GM19463 (cell line): ENCODE results near the gene CD44.
"Not testable (repeated sequence)": the region's sequence is repeated elsewhere in the genome, so short reads cannot be mapped to it uniquely, and the experiment has no call there.

Source experiments
- ATAC-seq: cut with Tn5 transposase; IDR thresholded peaks from one replicate; pipeline ENCODE4 v1.9.1; 2021; ENCODE audit warnings: mild to moderate bottlenecking, moderate library complexity; ENCODE audit not compliant: unreplicated experiment

Gene CD44

DNA sequence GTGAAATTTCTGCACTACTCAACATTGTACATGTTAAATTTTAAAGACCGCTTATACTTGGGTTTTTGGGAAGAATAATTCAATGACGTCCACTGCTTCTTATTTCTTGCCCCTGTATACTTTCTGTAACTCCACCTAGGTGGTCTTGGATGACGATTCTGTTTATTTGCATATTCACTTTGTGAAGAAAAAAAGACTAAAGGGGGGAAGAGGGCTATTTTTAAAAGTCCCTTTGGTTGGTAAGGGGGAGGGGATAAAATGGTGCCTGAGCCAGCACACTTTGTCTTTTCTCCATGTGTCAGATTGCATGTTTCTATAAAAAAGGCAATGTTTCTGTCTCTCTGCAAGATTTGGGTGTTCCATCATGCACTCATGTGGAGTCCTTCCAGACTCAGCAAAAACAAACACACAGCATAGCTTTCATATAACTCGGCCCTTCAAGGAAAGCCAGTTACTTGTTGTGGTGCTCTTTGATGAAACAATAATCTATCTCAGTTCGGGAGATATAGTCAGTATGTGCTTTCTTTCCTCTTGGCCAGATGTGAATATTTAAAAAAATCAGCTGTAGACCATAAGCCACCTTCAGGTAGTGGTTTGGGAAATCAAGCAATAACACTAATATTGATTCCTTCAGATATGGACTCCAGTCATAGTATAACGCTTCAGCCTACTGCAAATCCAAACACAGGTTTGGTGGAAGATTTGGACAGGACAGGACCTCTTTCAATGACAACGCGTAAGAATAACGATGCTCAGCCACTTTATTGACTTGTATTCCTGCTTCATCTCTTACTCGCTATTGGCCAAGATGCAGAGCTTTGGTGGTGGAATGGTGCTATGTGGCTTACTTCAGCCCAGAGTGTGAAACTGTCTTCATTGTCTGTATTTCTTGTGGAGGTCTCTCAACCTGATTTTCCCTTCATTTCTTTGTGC, 68.8 kb downstream of the CD44 start:
- ATAC-seq = no peak

DNA sequence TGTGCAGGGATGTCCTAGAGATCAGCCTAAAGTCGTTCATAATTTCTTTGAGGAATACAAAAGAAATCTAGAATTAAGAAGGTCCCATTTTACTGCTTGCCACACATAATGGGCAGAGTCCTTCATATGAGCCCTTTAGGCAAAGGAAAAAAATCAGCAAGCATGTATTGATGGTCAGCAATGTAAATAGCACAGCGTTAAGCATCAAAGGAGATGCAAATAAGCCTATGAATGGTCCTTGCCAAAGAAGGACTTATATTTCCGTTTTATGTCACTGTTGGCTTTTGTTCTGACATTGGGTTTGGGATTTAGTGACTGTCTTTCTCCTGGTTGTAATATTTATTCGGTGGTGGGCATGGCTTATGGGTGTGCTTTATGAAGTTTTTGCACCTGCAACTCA, 69.8 kb downstream of the CD44 start:
- ATAC-seq = no peak

DNA sequence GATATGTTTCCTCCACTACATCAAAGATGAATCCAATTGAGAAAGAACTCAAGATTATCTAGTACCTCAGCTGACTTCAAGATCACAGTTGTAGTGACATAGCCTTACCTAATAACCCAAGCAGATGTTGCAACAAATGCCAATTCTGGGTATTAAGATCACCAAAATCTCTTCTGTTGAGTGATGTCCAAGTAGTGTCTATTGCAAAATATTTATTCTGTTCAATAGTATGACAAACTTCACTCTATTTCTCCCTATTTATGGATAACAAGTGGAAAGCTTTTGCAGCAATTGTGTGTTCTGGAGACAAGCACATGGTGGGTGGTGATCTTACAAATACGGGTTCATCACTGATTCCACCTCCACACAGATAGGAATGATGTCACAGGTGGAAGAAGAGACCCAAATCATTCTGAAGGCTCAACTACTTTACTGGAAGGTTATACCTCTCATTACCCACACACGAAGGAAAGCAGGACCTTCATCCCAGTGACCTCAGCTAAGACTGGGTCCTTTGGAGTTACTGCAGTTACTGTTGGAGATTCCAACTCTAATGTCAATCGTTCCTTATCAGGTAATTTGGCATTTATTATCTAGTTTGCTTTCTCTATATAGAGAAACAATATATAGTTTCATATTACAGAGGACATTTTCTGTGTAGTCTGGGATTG, 72.0 kb downstream of the CD44 start:
- no peak for ATAC-seq

- ATAC-seq = no peak
Measured at GRCh38 chr11:35211952-35212351, 73.0 kb downstream of the CD44 start.

DNA sequence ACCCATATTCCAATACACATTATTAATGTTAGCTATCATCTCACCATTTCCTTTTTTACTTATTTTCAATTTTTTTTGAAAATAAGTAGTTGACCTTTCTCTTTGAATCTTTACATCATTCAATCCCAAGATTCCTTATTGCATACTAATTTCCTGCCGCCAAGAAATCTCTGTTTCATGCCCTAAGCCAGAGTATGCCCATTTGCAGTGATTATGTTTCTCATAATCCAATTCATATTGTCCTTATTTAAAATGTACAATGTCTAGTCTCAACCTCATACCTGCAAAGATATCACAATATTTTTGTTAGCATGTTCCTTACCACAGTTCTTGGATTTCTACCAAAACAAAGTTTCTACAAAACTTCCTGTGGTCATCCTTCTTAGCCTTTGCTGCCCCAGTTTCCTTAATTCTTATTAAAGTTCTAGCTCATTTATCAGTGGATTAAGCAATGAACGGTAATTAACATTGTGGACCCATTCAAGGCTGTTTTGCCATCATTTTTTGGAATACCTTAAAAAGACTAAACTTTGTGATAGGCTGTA, 75.3 kb downstream of the CD44 start:
- no peak for ATAC-seq

DNA sequence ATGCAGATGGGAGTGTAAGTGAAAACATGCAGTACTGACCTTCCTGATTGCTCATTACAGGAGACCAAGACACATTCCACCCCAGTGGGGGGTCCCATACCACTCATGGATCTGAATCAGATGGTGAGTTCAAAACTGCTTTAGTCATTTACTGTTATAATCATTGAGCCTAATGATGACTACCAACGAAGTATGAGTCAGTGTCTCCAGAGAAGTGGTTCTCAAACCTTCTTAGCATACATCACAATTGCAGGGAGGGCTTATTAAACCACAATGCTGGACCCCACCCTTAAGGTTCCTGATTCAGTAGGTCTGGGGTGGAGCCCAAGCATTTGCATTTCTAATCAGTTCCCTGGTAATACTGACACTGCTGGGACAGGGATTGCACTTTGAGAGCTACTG, 75.8 kb downstream of the CD44 start:
- no peak for ATAC-seq

- ATAC-seq = no peak
Measured at GRCh38 chr11:35215945-35216344, 77.0 kb downstream of the CD44 start.

- no peak for ATAC-seq
Measured at GRCh38 chr11:35216962-35217678, 78.1 kb downstream of the CD44 start.

GRCh38 chr11:35218956-35219355, 80.0 kb downstream of the CD44 start:
- ATAC-seq = no peak

DNA sequence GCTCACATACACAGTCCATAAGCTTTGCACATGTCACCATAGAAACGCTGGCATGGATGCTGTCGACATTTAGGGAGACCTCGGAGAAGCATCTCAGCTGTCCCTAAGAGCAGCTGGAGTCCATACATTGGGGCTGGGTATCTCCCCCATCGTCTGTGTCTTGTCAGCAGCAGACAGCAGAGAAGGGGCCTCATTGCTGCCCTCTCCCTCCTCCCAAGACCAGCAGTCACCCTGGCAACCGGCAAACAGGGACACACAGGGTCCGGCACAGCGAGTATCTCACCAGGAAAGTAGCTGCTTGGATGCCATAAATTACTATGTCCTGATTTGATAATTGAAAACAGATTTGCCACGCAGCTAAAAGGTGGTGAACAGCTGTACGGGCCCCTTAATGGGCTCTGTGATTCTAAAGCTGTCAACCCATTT, 84.4 kb downstream of the CD44 start:
- ATAC-seq = no peak

- no peak for ATAC-seq
Measured at GRCh38 chr11:35223991-35224390, 85.0 kb downstream of the CD44 start.

- no peak for ATAC-seq
Measured at GRCh38 chr11:35225946-35226520, 87.1 kb downstream of the CD44 start.

- not testable (repeated sequence) for ATAC-seq
Measured at GRCh38 chr11:35226756-35227155, 87.8 kb downstream of the CD44 start.

- no peak for ATAC-seq
Measured at GRCh38 chr11:35227576-35228327, 88.8 kb downstream of the CD44 start.

GRCh38 chr11:35228328-35228725, 89.4 kb downstream of the CD44 start:
- no peak for ATAC-seq

GRCh38 chr11:35230388-35230787, 91.4 kb downstream of the CD44 start:
- ATAC-seq = no peak

- ATAC-seq = no peak
Measured at GRCh38 chr11:35231076-35231860, 92.3 kb downstream of the CD44 start.

DNA sequence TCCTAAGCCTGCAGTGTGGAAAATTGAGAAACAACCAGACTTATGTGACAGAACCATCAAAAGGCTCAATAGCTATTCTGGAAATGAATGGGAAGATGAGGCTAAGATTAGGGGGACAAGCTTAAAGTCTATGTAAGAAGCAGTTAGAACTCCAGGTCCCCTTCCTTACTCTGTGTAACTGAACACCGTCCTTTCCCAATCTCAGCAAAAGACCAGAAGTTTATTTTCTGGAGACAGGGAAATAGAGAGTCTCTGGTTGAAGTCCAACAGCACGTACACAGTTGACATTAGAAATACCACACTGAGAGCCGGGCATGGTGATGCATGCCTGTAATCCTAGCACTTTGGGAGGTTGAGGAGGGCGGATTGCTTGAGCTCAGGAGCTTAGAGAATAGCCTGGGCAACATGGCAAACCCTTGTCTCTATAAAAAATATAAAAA, 93.9 kb downstream of the CD44 start:
- ATAC-seq = no peak

GRCh38 chr11:35233518-35233917, 94.5 kb downstream of the CD44 start:
- ATAC-seq = no peak
